Right ventricle myocardium superior (tissue), 1 donor: ENCODE results near the gene RTF1. TPM values are rescaled to one million over a fixed set of nuclear protein-coding genes. Genes with fewer than 3 reads are reported as not detected.
"Not testable (repeated sequence)": the region's sequence is repeated elsewhere in the genome, so short reads cannot be mapped to it uniquely, and the experiment has no call there.

ENCODE experiments used
- ATAC-seq: fragments of 200-7000 bp; cut with Tn5 transposase; one replicate; pipeline ENCODE4 v1.9.1; 2020; ENCODE audit warnings: mild to moderate bottlenecking; ENCODE audit not compliant: poor library complexity
- DNase-seq: peaks from one replicate; pipeline ENCODE4 v3.0.0-alpha.2; 2020
- intact Hi-C: fragments of 100-400 bp; cut with DNase I; formaldehyde crosslinking; loops from one replicate; pipeline ENCODE4 v1.11.2; 2022
- long read RNA-seq: library from polyadenylated mRNA; unstranded; transcript quantifications from one replicate; pipeline ENCODE4 v2.0.0, GENCODE V29; 2021
- total RNA-seq: library from RNA; stranded (reverse); fragmentation: NEBNext Ultra II Directional; extraction: Animal tissue kit (Norgen Biotek cat#: 25700); gene quantifications from one replicate; pipeline ENCODE4 v1.2.1, GENCODE V29; 2021
- donor health status: DM: no; HTN: yes; CAD: no; lungs with severe emphysema.

RTF1 gene
- 22.7 TPM for total RNA-seq
- long read RNA-seq, full-length matches to known transcripts = 35 of 84 reads
- long read RNA-seq, partial matches to known transcripts = 44 of 84 reads
- long read RNA-seq, other reads (novel, unspliced or antisense) = 5 of 84 reads

DNA sequence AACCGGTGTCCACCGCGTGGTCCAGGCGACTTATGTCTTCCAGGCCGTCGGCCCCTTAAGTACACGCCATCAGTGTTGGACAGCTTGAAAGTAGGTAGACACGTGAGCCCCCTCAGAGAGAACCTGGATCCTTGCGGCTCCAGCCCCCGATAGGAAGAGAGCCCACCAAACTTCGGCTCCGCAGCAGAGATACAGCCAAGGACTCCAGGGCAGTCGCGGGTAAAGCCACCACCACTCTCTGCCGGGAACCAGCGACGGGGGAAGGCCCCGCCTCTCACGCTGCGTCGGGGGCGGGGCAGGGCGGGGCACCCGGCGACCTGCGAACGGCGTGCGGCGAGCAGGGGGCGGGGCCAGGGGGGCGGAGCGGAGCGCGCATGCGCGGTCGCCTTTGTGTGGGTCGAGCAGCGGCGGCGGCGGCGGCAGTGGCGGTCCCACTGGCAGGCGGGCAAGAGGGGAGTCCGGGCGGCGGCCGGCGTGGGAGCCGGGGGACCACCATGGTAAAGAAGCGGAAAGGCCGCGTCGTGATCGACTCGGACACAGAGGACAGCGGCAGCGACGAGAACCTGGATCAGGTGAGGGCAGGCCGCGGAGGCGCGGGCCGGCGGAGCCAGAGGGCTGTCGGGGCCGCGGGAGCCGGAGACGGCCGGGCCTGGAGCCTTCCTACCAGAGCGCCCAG, at the start of gene RTF1:
Gene RTF1, plus strand, starts transcription at position 354 of the 676 bp plus-strand sequence. Its CDS starts 21 bp downstream, at position 375.
- intact Hi-C loops = no loop called here
- ATAC-seq (peak; percentile 98), DNase-seq (peak; percentile 98)

DNA sequence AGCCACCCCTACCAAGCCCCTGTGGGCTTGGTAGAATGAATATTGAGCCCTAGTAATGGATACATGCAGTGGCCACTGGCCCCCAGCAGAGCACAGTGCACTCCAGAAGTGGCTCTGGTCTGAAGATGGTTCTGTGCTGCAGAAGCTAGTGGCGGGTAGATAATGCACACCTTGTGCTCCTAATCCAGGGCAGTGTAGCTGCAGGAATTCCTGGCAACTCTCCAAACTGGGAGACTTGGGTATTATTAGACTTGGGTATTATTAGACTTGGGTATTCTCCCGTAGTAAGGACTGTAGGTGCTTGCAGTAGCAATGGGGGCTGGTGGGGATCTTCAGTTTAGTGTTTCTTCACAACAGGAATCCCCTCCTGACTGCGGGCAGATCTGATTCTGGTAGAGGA, 49.5 kb upstream of the RTF1 start:
- no peak for DNase-seq

DNA sequence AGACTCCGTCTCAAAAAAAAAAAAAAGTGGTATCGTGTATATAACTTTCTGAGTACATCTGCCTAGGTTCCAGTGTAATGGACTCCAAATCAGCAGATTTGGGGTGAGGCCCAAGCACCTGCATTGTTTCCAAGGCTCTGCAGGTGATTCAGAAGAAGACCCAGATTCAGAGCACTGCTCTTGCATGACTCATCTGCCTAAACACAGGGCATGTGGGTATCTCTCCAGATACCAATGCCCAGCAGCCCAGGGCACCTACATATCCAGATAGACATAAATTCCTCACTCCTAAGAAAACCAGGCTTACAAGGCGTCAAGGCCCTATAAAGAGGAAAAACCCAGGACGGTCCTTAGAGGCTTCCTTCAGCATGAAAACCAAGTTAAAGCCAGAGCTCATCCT, 38.9 kb upstream of the RTF1 start:
- intact Hi-C loops = no loop called here
- ATAC-seq (no peak), DNase-seq (no peak)

More for the DNA sequence above, 49.5 kb upstream of the RTF1 start:
- peak; percentile 75 for ATAC-seq
- intact Hi-C loops = no loop called here

DNA sequence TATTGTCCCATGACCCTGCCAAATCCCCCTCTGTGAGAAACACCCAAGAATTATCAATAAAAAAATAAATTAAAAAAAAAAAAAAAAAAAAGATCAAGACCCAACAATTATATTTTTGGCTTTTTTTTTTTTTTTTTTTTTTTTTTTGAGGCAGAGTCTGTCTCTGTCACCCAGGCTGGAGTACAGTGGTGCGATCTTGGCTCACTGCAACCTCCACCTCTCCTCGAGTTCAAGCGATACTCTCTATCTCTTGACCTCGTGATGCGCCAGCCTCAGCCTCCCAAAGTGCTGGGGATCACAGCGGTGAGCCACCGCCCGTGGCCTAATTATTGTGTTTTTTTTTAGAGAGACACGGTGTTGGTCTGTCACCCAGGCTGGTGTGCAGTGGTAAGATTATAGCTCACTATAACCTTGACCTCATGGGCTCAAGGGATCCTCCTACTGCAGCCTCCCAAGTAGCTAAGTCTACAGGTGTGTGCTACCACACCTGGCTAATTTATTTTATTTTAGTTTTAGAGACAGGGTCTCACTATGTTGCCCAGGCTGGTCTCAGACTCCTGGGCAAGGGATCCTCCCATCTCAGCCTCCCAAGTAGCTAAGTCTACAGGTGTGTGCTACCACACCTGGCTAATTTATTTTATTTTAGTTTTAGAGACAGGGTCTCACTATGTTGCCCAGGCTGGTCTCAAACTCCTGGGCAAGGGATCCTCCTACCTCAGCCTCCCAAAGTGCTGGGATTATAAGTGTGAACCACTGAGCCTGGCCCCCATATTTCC, 32.7 kb upstream of the RTF1 start:
- DNase-seq, intact Hi-C loops, ATAC-seq: not testable (repeated sequence)

DNA sequence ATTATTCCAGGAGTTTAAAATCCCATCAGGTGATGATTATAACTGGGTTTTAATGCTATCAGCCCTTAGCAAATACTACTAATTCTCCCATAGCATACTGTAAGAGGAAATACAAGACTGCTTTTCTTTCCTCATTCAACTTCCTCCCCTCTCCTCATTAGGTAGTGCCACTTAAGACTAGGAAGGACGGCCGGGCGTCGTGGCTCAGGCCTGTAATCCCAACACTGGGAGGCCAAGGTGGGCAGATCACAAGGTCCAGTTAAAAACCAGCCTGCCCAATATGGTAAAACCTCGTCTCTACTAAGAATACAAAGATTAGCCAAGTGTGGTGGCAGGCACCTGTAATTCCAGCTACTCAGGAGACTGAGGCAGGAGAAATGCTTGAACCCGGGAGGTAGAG, 29.2 kb upstream of the RTF1 start:
- no peak for ATAC-seq
- intact Hi-C loops = no loop called here

DNA sequence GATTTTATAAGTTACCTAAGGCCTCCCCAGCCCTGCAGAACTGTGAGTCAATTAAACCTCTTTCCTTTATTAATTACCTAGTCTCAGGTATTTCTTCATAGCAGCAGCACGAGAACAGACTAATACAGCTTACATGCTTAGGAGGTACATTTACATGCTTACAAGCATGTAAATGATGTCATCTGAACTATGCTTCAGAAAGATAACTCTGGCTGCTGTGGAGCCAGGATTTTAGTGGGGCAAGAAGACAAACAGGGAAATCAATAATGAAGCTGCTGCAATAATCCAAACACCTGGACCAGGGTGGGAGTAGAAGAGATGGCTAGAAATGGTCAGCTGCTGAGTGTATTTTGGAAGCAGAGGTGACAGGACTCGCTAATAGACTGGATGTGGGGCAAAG, 24.2 kb upstream of the RTF1 start:
- intact Hi-C loops = no loop called here
- no peak for DNase-seq
- no peak for ATAC-seq

More for the DNA sequence above, 29.2 kb upstream of the RTF1 start:
- no peak for DNase-seq

DNA sequence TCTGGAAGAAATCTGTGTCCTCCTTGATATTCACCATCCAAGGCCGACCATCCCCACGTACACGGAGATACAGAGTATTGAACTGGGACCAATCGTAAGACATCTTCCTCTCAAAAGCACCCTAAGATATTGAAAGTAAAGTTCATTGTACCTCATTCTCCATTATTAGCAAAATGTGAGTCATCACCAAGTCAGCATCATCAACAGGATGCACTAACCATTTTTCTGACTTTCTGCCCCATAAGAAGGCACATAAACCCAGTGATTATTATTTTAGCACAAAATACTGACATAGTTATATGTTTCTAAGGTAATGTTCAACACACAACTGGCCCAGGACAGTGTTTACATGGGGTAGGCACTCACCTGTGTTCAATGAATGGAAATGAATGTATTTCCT, 22.0 kb upstream of the RTF1 start:
- no peak for DNase-seq
- ATAC-seq = no peak
- intact Hi-C loops = no loop called here

DNA sequence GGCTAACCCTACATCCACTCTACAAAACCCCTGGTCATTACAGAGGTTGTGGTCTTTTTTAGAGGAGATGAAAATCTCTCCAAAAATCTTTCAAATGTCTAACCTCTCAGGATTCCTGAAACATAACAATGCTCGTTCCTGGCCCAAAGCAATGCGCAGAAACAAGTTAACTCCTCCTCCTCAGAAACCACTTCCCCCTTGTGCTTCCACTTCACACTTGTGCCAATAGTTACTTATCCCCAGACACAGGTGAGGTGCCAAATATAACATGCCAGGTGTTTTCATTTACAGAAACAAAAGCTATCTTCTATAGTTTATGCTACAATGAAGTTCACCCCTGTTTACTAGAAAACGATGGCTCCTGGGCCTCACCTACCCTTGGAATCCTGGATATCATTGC, 20.8 kb upstream of the RTF1 start:
- DNase-seq = no peak
- ATAC-seq = no peak
- intact Hi-C loops = no loop called here

DNA sequence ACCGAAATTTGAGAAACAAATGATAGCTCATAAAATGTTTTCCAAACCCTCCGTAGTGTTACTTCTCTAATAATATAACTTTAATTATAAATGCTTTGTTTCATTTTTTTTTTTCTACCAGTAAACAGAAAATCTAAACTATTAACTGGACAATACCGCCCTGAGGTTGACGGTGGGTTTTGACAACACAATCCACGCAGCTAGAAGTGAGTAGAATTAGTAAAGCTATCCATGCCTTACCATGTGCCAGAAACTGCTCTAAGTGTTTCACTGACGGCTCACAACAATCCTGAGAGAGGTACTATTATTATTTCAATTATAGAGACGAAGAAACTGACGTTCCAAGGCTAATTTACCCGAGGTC, 15.0 kb upstream of the RTF1 start:
- DNase-seq = no peak
- intact Hi-C loops = no loop called here
- no peak for ATAC-seq

DNA sequence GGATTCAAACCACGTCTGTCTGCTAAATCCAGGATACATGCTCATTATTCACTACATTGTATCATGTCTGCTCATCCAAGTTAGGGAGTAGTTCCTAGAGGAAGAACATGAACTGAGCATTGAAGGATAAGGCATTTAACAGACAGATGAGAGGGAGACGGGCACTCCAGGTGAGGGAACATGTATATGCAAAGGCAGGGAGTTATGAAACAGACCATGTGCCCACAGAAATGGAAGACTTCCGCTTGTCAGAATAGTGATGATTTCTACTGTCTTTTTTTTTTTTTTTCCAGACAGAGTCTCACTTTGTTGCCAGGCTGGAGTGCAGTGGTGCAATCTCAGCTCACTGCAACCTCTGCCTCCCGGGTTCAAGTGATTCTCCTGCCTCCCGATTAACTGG, 9.6 kb upstream of the RTF1 start:
- DNase-seq = no peak
- ATAC-seq = no peak
- intact Hi-C loops = no loop called here

DNA sequence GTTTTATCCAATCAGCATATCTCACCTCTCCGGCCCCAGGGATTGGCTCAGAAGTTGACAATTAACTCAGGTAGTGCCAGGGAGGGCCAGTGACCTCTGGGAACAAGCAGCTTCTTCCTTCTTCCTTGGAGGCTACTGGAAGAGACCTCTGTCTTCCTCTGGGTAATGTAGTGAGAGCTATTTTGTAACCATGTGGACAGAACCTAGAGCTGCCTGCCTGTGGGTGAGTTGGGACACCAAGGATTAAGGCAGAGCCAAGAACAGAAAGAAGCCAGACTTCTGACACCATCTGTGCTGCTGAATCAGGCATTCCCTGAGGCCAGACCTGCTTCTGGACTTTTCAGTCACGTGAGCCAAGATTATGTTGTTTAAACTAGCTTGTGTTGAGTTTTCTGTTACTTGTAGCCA, 8.7 kb upstream of the RTF1 start:
- no peak for DNase-seq
- peak; percentile 59 for ATAC-seq
- intact Hi-C loops = no loop called here

DNA sequence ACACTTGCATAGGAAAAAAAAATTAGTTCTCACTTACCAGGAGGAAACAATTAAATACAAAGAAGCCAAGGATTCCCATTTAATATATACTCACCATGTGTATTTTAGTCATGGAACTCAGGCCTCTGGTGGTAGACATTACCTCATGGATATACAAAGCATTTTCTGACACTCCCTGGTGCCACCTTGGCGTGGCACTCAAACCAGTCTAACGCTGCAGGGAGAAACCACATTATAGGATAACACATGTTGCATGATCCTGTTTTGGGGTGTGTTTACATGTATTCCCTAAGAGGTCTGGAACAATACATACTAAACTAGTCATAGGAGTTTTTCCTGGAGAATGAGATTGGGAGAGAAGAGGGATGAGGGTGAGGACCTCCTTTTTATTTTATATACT, 5.9 kb upstream of the RTF1 start:
- intact Hi-C loops = no loop called here
- no peak for DNase-seq
- no peak for ATAC-seq

DNA sequence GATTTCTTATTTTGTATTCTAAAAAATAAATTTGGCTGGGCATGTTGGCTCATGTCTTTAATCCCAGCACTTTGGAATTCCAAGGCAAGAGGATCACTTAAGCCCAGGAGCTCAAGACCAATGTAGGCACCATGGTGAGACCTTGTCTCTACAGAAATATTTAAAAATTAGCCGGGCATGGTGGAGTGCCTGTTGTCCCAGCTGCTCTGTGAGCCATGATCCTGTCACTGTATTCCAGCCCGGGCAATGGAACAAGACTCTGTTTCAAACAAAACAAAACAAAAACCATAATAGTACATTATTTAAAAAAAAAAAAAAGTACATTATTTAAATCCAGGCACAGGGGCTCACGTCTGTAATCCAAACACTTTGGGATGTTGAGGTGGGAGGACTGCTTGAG, 5.5 kb upstream of the RTF1 start:
- intact Hi-C loops = no loop called here
- DNase-seq (no peak), ATAC-seq (no peak)

DNA sequence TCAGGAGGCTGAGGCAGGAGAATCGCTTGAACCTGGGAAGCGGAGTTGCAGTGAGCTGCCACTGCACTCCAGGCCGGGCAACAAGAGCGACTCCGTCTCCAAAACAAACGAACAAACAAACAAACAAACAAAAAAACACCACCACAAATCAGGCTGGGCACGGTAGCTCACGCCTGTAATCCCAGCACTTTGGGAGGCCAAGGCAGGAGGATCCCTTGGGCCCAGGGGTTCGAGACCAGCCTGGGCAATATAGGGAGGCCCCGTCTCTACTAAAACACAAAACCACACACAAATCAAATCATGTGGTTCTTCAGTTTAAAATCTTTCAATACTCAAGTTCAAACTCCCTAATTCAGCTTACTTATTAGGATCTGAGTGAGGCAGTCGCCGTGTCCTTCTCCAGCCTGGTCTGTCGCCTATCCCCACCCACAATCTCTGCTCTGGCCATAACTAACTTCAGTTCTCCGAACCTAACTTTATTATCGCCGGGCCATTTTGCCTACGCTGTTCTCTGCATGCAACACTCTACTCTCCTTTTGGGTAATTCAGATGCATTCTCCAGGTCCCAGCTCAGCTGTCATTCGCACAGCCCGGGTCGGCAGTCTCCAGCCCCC, 660 bp upstream of the RTF1 start:
- ATAC-seq = peak; percentile 34
- no peak for DNase-seq
- intact Hi-C loops = no loop called here

DNA sequence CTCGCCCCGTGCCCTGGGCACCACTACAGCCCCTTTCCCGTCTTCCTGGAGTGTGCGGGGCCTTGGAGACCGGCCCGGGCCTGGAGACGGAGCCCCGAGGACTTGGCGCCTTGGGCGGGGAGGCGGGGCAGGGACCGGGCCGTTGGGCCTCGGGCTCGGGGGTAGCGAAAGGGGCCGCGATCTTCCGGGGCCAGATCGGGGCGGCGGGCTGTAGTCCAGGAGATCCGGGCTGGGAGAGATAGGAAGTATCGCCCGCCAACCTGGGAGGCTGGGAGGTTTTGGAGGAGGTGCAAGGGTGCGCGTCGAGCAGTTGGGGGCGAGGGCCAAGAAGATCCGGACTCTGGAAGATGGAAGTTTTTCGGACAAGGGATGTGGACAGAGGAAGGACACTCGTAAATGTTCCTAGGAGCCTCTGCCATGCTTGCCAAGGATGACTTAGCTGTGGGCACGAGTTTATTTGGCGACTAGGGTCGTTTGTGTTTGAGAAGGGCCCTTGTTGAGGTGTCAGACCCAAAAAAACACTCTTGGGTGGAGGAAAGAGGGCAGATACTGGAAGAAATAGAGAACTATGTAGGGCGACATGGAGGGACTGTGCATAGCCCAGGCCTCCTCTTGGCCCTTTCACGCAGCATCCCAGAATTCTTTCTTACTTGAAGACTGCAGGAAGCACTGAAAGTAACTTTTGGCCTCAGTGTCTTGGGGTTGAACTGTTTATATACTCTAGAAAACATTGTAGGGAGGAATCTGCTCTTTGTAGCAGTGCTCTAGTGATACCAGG, 712 bp downstream of the RTF1 start:
- peak; percentile 57 for ATAC-seq
- intact Hi-C loops = no loop called here
- DNase-seq = no peak

DNA sequence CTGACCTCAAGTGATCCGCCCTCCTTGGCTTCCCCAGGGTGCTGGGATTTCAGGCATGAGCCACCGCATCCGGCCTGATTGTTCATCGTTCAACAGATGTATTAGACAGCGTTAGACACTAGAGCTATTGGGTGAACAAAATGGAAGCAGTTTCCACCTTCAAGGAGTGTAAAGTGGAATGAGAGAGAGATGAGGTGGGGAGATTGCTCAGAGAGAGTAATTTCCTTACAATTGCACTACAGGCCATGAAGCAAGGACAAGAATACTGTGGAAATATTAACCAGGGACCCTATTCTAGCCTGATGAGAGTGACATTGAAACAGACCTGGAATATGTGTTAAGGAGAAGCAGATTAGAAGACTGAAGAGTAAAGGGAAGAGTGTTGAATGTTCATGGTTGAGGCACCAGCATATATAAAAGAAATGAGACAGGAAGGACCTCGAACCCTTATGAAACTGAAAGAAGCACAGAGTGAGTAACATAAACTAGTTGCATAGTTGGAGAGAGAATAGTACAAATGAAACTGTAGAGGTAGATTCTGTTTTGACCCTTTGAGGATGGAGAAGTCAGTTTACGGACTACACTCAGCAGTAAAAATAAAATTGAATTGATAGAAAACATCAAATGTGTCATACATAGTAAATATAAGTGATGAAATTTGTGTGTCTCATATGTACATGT, 7.2 kb downstream of the RTF1 start:
- ATAC-seq (no peak), DNase-seq (no peak)
- intact Hi-C loops = no loop called here

DNA sequence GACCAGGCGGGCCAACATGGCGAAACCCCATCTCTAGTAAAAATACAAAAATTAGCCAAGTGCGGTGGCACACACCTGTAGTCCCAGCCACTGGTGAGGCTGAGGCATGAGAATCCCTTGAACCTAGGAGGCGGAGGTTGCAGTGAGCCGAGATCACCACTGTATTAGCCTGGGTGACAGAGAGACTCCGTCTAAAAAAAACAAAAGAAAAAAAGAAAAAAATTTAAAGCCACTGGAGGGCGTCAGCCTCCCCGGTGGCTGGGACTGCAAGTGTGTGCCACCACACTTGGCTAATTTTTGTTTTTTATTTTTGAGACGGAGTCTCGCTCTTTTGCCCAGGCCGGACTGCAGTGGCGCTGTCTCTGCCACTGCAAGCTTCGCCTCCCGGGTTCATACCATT, 7.9 kb downstream of the RTF1 start:
- ATAC-seq (no peak), DNase-seq (no peak)
- intact Hi-C loops = no loop called here

DNA sequence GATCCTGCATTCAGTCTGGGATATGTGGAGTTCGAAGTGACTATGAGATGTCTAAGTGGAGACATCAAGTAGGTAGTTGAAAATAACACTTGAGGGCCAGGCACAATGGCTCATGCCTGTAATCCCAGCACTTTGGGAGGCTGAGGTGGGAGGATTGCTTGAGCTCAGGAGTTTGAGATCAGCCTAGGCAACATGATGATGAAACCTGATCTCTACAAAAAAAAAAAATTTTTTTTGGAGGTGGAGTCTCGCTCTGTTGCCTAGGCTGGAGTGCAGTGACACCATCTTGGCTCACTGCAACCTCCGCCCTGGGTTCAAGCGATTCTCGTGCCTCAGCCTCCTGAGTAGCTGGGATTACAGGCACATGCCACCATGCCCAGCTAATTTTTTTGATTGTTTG, 9.0 kb downstream of the RTF1 start:
- ATAC-seq, DNase-seq, intact Hi-C loops: not testable (repeated sequence)
